ENCODE measurements around the gene FOXP1.
"Not testable (repeated sequence)": the region's sequence is repeated elsewhere in the genome, so short reads cannot be mapped to it uniquely, and the experiment has no call there.

The FOXP1 gene

GRCh38 chr3:70979983-70980645, 603.4 kb downstream of the FOXP1 start:
- DNase-seq (ENCODE audit: low spot score) = no peak

- DNase-seq (ENCODE audit: low spot score) = no peak
Measured at GRCh38 chr3:70977712-70978111, 605.8 kb downstream of the FOXP1 start.

GRCh38 chr3:70975981-70976380, 607.5 kb downstream of the FOXP1 start:
- not testable (repeated sequence) for DNase-seq (ENCODE audit: low spot score)

- DNase-seq (ENCODE audit: low spot score) = no peak
Measured at GRCh38 chr3:70974747-70975146, 608.8 kb downstream of the FOXP1 start.

- DNase-seq (ENCODE audit: low spot score) = no peak
Measured at GRCh38 chr3:70973558-70973957, 610.0 kb downstream of the FOXP1 start.

GRCh38 chr3:70972855-70973254, 610.7 kb downstream of the FOXP1 start:
- DNase-seq (ENCODE audit: low spot score) = no peak

GRCh38 chr3:70970952-70971351, 612.6 kb downstream of the FOXP1 start:
- no peak for DNase-seq (ENCODE audit: low spot score)

- DNase-seq (ENCODE audit: low spot score) = no peak
Measured at GRCh38 chr3:70970171-70970570, 613.4 kb downstream of the FOXP1 start.

GRCh38 chr3:70963431-70964275, 619.9 kb downstream of the FOXP1 start:
- no peak for DNase-seq (ENCODE audit: low spot score)

GRCh38 chr3:70959506-70960291, 623.8 kb downstream of the FOXP1 start:
- DNase-seq (ENCODE audit: low spot score) = no peak

GRCh38 chr3:70952033-70952747, 631.3 kb downstream of the FOXP1 start:
- no peak for DNase-seq (ENCODE audit: low spot score)

- DNase-seq (ENCODE audit: low spot score) = no peak
Measured at GRCh38 chr3:70951316-70951715, 632.2 kb downstream of the FOXP1 start.

- no peak for DNase-seq (ENCODE audit: low spot score)
Measured at GRCh38 chr3:70947579-70947978, 635.9 kb downstream of the FOXP1 start.

- no peak for DNase-seq (ENCODE audit: low spot score)
Measured at GRCh38 chr3:70943886-70944285, 639.6 kb downstream of the FOXP1 start.

GRCh38 chr3:70933105-70933810, 650.3 kb downstream of the FOXP1 start:
- no peak for DNase-seq (ENCODE audit: low spot score)

- DNase-seq (ENCODE audit: low spot score) = no peak
Measured at GRCh38 chr3:70930066-70930465, 653.5 kb downstream of the FOXP1 start.

- no peak for DNase-seq (ENCODE audit: low spot score)
Measured at GRCh38 chr3:70927239-70927638, 656.3 kb downstream of the FOXP1 start.

GRCh38 chr3:70926835-70927234, 656.7 kb downstream of the FOXP1 start:
- DNase-seq (ENCODE audit: low spot score) = no peak

GRCh38 chr3:70919661-70920060, 663.9 kb downstream of the FOXP1 start:
- no peak for DNase-seq (ENCODE audit: low spot score)

GRCh38 chr3:70919091-70919490, 664.4 kb downstream of the FOXP1 start:
- no peak for DNase-seq (ENCODE audit: low spot score)

- no peak for DNase-seq (ENCODE audit: low spot score)
Measured at GRCh38 chr3:70916375-70917055, 667.0 kb downstream of the FOXP1 start.
